HepG2 (cell line): ENCODE measurements around the gene HPD. TPM values are rescaled to one million over a fixed set of nuclear protein-coding genes. Genes with fewer than 3 reads are reported as not detected.

ENCODE experiments used
- DMTF1 ChIP-seq: sonication (generic); formaldehyde crosslinking; IDR thresholded peaks from 2 replicates; pipeline ENCODE4 v1.4.0; 2020; ENCODE audit warnings: mild to moderate bottlenecking, missing genetic modification reagents
- DR1 ChIP-seq: sonication (generic); formaldehyde crosslinking; IDR thresholded peaks from 2 replicates; pipeline ENCODE4 v1.8.0; 2021; ENCODE audit warnings: mild to moderate bottlenecking, missing genetic modification reagents, inconsistent platforms
- FOXO1 ChIP-seq: sonication (generic); formaldehyde crosslinking; IDR thresholded peaks from 2 replicates; pipeline ENCODE4 v1.4.0; 2020; ENCODE audit warnings: missing genetic modification reagents
- GFI1 ChIP-seq: sonication (generic); formaldehyde crosslinking; IDR thresholded peaks from 2 replicates; pipeline ENCODE4 v1.5.0; 2020; ENCODE audit warnings: missing genetic modification reagents, mild to moderate bottlenecking, borderline replicate concordance
- ISL2 ChIP-seq: sonication (generic); formaldehyde crosslinking; IDR thresholded peaks from 2 replicates; pipeline ENCODE4 v1.5.0; 2020; ENCODE audit warnings: missing genetic modification reagents
- MEF2D ChIP-seq: sonication (generic); formaldehyde crosslinking; IDR thresholded peaks from 2 replicates; pipeline ENCODE4 v1.5.1; 2020; ENCODE audit warnings: mild to moderate bottlenecking, missing genetic modification reagents
- MLLT10 ChIP-seq: sonication (generic); formaldehyde crosslinking; IDR thresholded peaks from 2 replicates; pipeline ENCODE4 v1.4.0; 2020; ENCODE audit warnings: missing genetic modification reagents
- NCOA1 ChIP-seq: sonication (generic); formaldehyde crosslinking; IDR thresholded peaks from 2 replicates; pipeline ENCODE4 v1.9.0; 2021; ENCODE audit warnings: missing genetic modification reagents
- NFE2L2 ChIP-seq: fragments of 150-350 bp; IDR thresholded peaks from 2 replicates; pipeline ENCODE4 v1.6.1; 2014; ENCODE audit warnings: low read length
- NFIB ChIP-seq: sonication (generic); formaldehyde crosslinking; IDR thresholded peaks from 2 replicates; pipeline ENCODE4 v1.9.0; 2021; ENCODE audit warnings: missing genetic modification reagents, mild to moderate bottlenecking, borderline replicate concordance
- NFYC ChIP-seq: IDR thresholded peaks from 2 replicates; pipeline ENCODE4 v1.6.1; 2016; ENCODE audit warnings: missing genetic modification reagents, missing compliant biosample characterization
- TBL1XR1 ChIP-seq: fragments of 150-350 bp; IDR thresholded peaks from 2 replicates; pipeline ENCODE4 v1.6.1; 2014; ENCODE audit warnings: borderline replicate concordance, low read length; ENCODE audit not compliant: partially characterized antibody
- TFE3 ChIP-seq: IDR thresholded peaks from 2 replicates; pipeline ENCODE4 v1.6.1; 2016
- XBP1 ChIP-seq: sonication (generic); formaldehyde crosslinking; IDR thresholded peaks from 2 replicates; pipeline ENCODE4 v1.5.0; 2020; ENCODE audit warnings: missing genetic modification reagents
- ZFP82 ChIP-seq: sonication (generic); formaldehyde crosslinking; IDR thresholded peaks from 2 replicates; pipeline ENCODE4 v1.5.1; 2020; ENCODE audit warnings: mild to moderate bottlenecking, missing genetic modification reagents, borderline replicate concordance
- ZNF225 ChIP-seq: sonication (generic); formaldehyde crosslinking; IDR thresholded peaks from 2 replicates; pipeline ENCODE4 v1.4.0; 2020; ENCODE audit warnings: mild to moderate bottlenecking, missing genetic modification reagents
- ZNF232 ChIP-seq: sonication (generic); formaldehyde crosslinking; IDR thresholded peaks from 2 replicates; pipeline ENCODE4 v1.4.0; 2020; ENCODE audit warnings: missing genetic modification reagents, borderline replicate concordance
- ZNF367 ChIP-seq: sonication (generic); formaldehyde crosslinking; IDR thresholded peaks from 2 replicates; pipeline ENCODE4 v1.4.0; 2020; ENCODE audit warnings: missing genetic modification reagents, borderline replicate concordance
- ZNF383 ChIP-seq: sonication (generic); formaldehyde crosslinking; IDR thresholded peaks from 2 replicates; pipeline ENCODE4 v1.4.0; 2020; ENCODE audit warnings: missing genetic modification reagents, mild to moderate bottlenecking, borderline replicate concordance
- ZNF674 ChIP-seq: sonication (generic); formaldehyde crosslinking; IDR thresholded peaks from 2 replicates; pipeline ENCODE4 v1.5.0; 2020; ENCODE audit warnings: low read depth, mild to moderate bottlenecking, missing genetic modification reagents
- ZNF784 ChIP-seq: sonication (generic); formaldehyde crosslinking; IDR thresholded peaks from 2 replicates; pipeline ENCODE4 v1.5.1; 2020; ENCODE audit warnings: missing genetic modification reagents, mild to moderate bottlenecking, borderline replicate concordance
- ZNF788 ChIP-seq: sonication (generic); formaldehyde crosslinking; IDR thresholded peaks from 2 replicates; pipeline ENCODE4 v1.5.0; 2020; ENCODE audit warnings: mild to moderate bottlenecking, missing genetic modification reagents, borderline replicate concordance
- ZSCAN29 ChIP-seq: sonication (generic); formaldehyde crosslinking; conservative IDR thresholded peaks from 2 replicates; pipeline ENCODE4 v1.4.0; 2020; ENCODE audit warnings: mild to moderate bottlenecking, missing genetic modification reagents
- ZSCAN9 ChIP-seq: IDR thresholded peaks from 2 replicates; pipeline ENCODE4 v1.6.1; 2016; ENCODE audit warnings: borderline replicate concordance
- polyA plus RNA-seq, 8 experiments: library from polyadenylated mRNA; depleted of rRNA in 3 of 8; stranded (reverse) in 7 of 8; unstranded in 1 of 8; fragments of >200 nt; fragmentation: Illumina TruSeq in 4 of 8; extraction: Trizol in 4 of 8; gene quantifications; 2 replicates each; pipeline versions ENCODE4 v1.2.1 to v1.2.3, GENCODE V29; 2011 to 2016; ENCODE audit warnings: low read depth in 4 of 8, missing spikeins in 1 of 8, mixed read lengths in 1 of 8; ENCODE audit not compliant: insufficient read depth in 1 of 8
- total RNA-seq, 5 experiments: library from RNA; depleted of rRNA; stranded (reverse); fragments of >200 nt; fragmentation: Illumina TruSeq; extraction: Trizol; gene quantifications; 2 replicates each; pipeline ENCODE4 v1.2.3, GENCODE V29; 2016; ENCODE audit warnings: low read depth in 1 of 5
- TF ChIP-seq, protein P1 (sequence below): sonication (generic); formaldehyde crosslinking; IDR thresholded peaks from 2 replicates; pipeline ENCODE4 v1.5.0; 2020; ENCODE audit warnings: missing genetic modification reagents

HPD gene
- total and polyA plus RNA-seq, 2 of the 13 experiments (the other 11 are each of a cell fraction or from before 2014, with no cell fraction given) = 120 to 195 TPM

DNA sequence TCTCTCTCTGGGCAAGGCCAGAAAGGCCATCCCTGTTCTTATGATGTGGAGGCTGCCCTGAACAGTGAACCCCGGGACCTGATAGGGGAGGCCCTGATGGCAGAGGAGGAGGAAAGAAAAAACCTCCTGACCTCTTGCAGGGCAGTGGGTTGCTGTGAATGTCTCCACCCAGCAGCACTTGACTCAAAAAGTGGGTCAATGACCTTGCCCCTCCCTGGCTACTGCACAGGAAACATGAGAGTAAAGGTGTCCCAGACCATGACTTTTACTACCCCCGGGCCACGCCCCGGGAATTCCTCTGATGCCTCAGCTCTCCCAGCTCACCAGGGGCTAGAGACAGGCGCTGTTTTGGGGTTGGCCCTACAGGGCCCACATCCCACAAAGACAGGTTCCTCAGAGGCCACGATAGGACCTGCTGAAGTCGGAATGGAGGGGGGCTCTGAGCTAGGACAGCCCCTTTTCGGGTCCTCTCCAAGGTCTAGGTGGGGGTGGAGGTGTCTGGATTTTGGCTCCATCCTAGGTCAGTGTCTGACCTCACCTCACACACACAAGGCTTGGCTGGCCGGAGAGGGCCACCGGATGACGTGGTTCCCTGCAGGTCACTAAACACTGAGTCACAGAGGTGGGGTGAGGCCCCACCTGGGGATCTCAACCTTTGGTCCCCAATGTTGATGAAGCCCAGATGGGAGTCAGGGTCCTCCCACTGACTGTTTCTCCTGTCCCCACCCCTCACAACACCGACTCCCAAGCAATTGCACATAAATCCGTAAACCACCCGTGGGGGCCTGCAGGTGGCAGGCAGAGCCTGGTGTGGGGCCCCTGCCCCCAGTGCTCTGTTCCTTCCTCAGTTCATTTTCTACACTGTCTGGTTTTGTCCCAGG is 66.7 kb downstream of the HPD start (continued):
- TF ChIP-seq XBP1 (no peak), NFE2L2 (no peak), ZNF788 (no peak; the same call in 1 of the 2 replicates), FOXO1 (CRISPR knock-in tag) (no peak), DMTF1 (CRISPR knock-in tag) (no peak), TBL1XR1 (no peak), ZNF225 (CRISPR knock-in tag) (no peak), DR1 (no peak), ZSCAN9 (CRISPR knock-in tag) (no peak), GFI1 (CRISPR knock-in tag) (peak; percentile 45; the same call in 1 of the 2 replicates), NCOA1 (no peak), MLLT10 (no peak), ZNF367 (CRISPR knock-in tag) (no peak), MEF2D (0 out of 2 replicates have a peak, but pooled peaks have one; percentile 15), ZNF232 (peak; percentile 14; the same call in 1 of the 2 replicates), NFIB (CRISPR knock-in tag) (no peak), ZSCAN29 (no peak), ISL2 (CRISPR knock-in tag) (no peak; the same call in 1 of the 2 replicates), ZFP82 (CRISPR knock-in tag) (0 out of 2 replicates have a peak, but pooled peaks have one; percentile 48), ZNF674 (no peak), NFYC (CRISPR knock-in tag) (no peak), ZNF383 (CRISPR knock-in tag) (no peak), TFE3 (CRISPR knock-in tag) (peak; percentile 17; the same call in 1 of the 2 replicates), ZNF784 (CRISPR knock-in tag) (no peak)
- TF ChIP-seq, protein P1, sequence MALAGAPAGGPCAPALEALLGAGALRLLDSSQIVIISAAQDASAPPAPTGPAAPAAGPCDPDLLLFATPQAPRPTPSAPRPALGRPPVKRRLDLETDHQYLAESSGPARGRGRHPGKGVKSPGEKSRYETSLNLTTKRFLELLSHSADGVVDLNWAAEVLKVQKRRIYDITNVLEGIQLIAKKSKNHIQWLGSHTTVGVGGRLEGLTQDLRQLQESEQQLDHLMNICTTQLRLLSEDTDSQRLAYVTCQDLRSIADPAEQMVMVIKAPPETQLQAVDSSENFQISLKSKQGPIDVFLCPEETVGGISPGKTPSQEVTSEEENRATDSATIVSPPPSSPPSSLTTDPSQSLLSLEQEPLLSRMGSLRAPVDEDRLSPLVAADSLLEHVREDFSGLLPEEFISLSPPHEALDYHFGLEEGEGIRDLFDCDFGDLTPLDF = no peak
